ENCODE results near the gene CEP97. TPM values are rescaled to one million over a fixed set of nuclear protein-coding genes. Genes with fewer than 3 reads are reported as not detected.
A peak's percentile ranks its signal among the peaks of the same experiment; 100 is the strongest.
"Not testable (repeated sequence)": the region's sequence is repeated elsewhere in the genome, so short reads cannot be mapped to it uniquely, and the experiment has no call there.

The CEP97 gene
- total RNA-seq, 1 donor from 2014 or later: 7.2 TPM

GRCh38 chr3:101687142-101687931, 37.1 kb upstream of the CEP97 start:
- Mint-ChIP-seq H3K4me1 (ENCODE audit: unreplicated experiment) (peaks cover 23% of the 10 kb centered on the region), H3K9me3 (ENCODE audit: unreplicated experiment) (no peaks in the 10 kb centered on the region), H3K27ac (ENCODE audit: unreplicated experiment) (peak overlapping the region; percentile 90), H3K36me3 (ENCODE audit: low read depth, unreplicated experiment) (peaks cover 9% of the 10 kb centered on the region), H3K4me3 (ENCODE audit: unreplicated experiment) (peak overlapping the region; percentile 98), H3K27me3 (ENCODE audit: unreplicated experiment) (peaks cover 6% of the 10 kb centered on the region)
- TF ChIP-seq, protein P1, sequence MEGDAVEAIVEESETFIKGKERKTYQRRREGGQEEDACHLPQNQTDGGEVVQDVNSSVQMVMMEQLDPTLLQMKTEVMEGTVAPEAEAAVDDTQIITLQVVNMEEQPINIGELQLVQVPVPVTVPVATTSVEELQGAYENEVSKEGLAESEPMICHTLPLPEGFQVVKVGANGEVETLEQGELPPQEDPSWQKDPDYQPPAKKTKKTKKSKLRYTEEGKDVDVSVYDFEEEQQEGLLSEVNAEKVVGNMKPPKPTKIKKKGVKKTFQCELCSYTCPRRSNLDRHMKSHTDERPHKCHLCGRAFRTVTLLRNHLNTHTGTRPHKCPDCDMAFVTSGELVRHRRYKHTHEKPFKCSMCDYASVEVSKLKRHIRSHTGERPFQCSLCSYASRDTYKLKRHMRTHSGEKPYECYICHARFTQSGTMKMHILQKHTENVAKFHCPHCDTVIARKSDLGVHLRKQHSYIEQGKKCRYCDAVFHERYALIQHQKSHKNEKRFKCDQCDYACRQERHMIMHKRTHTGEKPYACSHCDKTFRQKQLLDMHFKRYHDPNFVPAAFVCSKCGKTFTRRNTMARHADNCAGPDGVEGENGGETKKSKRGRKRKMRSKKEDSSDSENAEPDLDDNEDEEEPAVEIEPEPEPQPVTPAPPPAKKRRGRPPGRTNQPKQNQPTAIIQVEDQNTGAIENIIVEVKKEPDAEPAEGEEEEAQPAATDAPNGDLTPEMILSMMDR (IDR thresholded peaks at IDR 0.05; ENCODE audit: unreplicated experiment): no peak
- DNase-seq (ENCODE audit: low spot score): no peak

GRCh38 chr3:101689286-101689685, 35.1 kb upstream of the CEP97 start:
- DNase-seq (ENCODE audit: low spot score): no peak
- H3K27me3 Mint-ChIP-seq (ENCODE audit: unreplicated experiment): peaks cover 6% of the 10 kb centered on the region
- H3K27ac Mint-ChIP-seq (ENCODE audit: unreplicated experiment): no peak overlapping the region
- H3K4me3 Mint-ChIP-seq (ENCODE audit: unreplicated experiment): no peak overlapping the region
- peaks cover 6% of the 10 kb centered on the region for H3K36me3 Mint-ChIP-seq (ENCODE audit: low read depth, unreplicated experiment)
- H3K4me1 Mint-ChIP-seq (ENCODE audit: unreplicated experiment): peaks cover 23% of the 10 kb centered on the region
- no peaks in the 10 kb centered on the region for H3K9me3 Mint-ChIP-seq (ENCODE audit: unreplicated experiment)
- TF ChIP-seq, protein P1 (IDR thresholded peaks at IDR 0.05; ENCODE audit: unreplicated experiment): no peak

- DNase-seq (ENCODE audit: low spot score): no peak
- no peaks in the 10 kb centered on the region for H3K36me3 Mint-ChIP-seq (ENCODE audit: low read depth, unreplicated experiment)
- no peaks in the 10 kb centered on the region for H3K9me3 Mint-ChIP-seq (ENCODE audit: unreplicated experiment)
- TF ChIP-seq, protein P1 (IDR thresholded peaks at IDR 0.05; ENCODE audit: unreplicated experiment): no peak
- H3K27ac Mint-ChIP-seq (ENCODE audit: unreplicated experiment): peak overlapping the region; percentile 43
- H3K4me1 Mint-ChIP-seq (ENCODE audit: unreplicated experiment): peaks cover 13% of the 10 kb centered on the region
- H3K4me3 Mint-ChIP-seq (ENCODE audit: unreplicated experiment): no peak overlapping the region
- peaks cover 5% of the 10 kb centered on the region for H3K27me3 Mint-ChIP-seq (ENCODE audit: unreplicated experiment)
Measured at GRCh38 chr3:101690972-101691371, 33.4 kb upstream of the CEP97 start.

DNA sequence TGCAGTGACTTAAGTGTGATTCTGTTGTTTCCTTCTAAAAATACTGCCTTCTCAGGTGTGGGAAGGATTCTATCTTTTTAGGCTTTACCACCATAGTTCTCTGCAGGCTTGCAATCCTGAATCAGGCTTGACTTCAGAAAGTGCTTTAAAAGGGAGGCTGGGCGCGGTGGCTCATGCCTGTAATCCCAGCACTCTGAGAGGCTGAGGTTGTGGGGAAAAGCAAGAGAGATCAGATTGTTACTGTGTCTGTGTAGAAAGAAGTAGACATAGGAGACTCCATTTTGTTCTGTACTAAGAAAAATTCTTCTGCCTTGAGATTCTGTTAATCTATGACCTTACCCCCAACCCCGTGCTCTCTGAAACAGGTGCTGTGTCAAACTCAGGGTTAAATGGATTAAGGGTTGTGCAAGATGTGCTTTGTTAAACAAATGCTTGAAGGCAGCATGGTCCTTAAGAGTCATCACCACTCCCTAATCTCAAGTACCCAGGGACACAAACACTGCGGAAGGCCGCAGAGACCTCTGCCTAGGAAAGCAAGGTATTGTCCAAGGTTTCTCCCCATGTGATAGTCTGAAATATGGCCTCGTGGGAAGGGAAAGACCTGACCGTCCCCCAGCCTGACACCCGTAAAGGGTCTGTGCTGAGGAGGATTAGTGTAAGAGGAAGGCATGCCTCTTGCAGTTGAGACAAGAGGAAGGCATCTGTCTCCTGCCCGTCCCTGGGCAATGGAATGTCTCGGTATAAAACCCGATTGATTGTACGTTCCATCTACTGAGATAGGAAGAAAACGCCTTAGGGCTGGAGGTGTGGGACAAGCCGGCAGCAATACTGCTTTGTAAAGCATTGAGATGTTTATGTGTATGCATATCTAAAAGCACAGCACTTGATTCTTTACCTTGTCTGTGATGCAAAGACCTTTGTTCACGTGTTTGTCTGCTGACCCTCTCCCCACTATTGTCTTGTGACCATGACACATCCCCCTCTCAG, 32.4 kb upstream of the CEP97 start:
- DNase-seq (ENCODE audit: low spot score); H3K4me3 Mint-ChIP-seq (ENCODE audit: unreplicated experiment); H3K27me3 Mint-ChIP-seq (ENCODE audit: unreplicated experiment); H3K4me1 Mint-ChIP-seq (ENCODE audit: unreplicated experiment); H3K9me3 Mint-ChIP-seq (ENCODE audit: unreplicated experiment); H3K27ac Mint-ChIP-seq (ENCODE audit: unreplicated experiment); H3K36me3 Mint-ChIP-seq (ENCODE audit: low read depth, unreplicated experiment): not testable (repeated sequence)

GRCh38 chr3:101693540-101693939, 30.9 kb upstream of the CEP97 start:
- H3K4me1 Mint-ChIP-seq (ENCODE audit: unreplicated experiment); H3K4me3 Mint-ChIP-seq (ENCODE audit: unreplicated experiment); H3K27me3 Mint-ChIP-seq (ENCODE audit: unreplicated experiment); H3K36me3 Mint-ChIP-seq (ENCODE audit: low read depth, unreplicated experiment); H3K9me3 Mint-ChIP-seq (ENCODE audit: unreplicated experiment); H3K27ac Mint-ChIP-seq (ENCODE audit: unreplicated experiment): not testable (repeated sequence)
- DNase-seq (ENCODE audit: low spot score): peak; percentile 57
- TF ChIP-seq, protein P1 (IDR thresholded peaks at IDR 0.05; ENCODE audit: unreplicated experiment): peak; percentile 49

DNA sequence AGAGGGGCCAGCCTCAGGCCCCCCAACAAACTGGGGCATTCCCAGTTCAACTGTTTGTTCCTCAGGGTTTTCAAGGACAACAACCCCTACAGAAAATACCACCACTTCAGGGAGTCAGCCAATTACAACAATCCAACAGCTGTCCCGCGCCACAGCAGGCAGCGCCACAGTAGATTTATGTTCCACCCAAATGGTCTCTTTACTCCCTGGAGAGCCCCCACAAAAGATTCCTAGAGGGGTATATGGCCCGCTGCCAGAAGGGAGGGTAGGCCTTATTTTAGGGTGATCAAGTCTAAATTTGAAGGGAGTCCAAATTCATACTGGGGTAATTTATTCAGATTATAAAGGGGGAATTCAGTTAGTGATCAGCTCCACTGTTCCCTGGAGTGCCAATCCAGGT, 29.6 kb upstream of the CEP97 start:
- not testable (repeated sequence) for H3K27ac Mint-ChIP-seq (ENCODE audit: unreplicated experiment); H3K27me3 Mint-ChIP-seq (ENCODE audit: unreplicated experiment); H3K4me3 Mint-ChIP-seq (ENCODE audit: unreplicated experiment); H3K9me3 Mint-ChIP-seq (ENCODE audit: unreplicated experiment); DNase-seq (ENCODE audit: low spot score); H3K4me1 Mint-ChIP-seq (ENCODE audit: unreplicated experiment); H3K36me3 Mint-ChIP-seq (ENCODE audit: low read depth, unreplicated experiment)

Measured in endothelial cell (in vitro differentiated cells).